WTC11 (cell line): Measurements from ENCODE around the gene TMEM178B.

Source experiments
- CTCF ChIP-seq: fragments of 200-600 bp; IDR thresholded peaks from 2 replicates; pipeline ENCODE4 v1.8.0; 2022; ENCODE audit warnings: antibody characterized with exemption
- ZNF512 ChIP-seq: sonication (generic); formaldehyde crosslinking; IDR thresholded peaks from 2 replicates; pipeline ENCODE4 v1.8.1; 2022; ENCODE audit warnings: missing genetic modification reagents, borderline replicate concordance

GRCh38 chr7:141320287-141320686, 246.4 kb downstream of the TMEM178B start:
- TF ChIP-seq CTCF = no peak
- no peak for TF ChIP-seq ZNF512
